EH (cell line): ENCODE measurements around the gene DIPK1A.
A peak's percentile ranks its signal among the peaks of the same experiment; 100 is the strongest.

Experiments
- DNase-seq: peaks from one replicate; pipeline ENCODE4 v3.0.0-alpha.2; 2015; ENCODE audit warnings: low read depth

The DIPK1A gene

GRCh38 chr1:92953491-92953890, 7.8 kb downstream of the DIPK1A start:
- no peak for DNase-seq

DNA sequence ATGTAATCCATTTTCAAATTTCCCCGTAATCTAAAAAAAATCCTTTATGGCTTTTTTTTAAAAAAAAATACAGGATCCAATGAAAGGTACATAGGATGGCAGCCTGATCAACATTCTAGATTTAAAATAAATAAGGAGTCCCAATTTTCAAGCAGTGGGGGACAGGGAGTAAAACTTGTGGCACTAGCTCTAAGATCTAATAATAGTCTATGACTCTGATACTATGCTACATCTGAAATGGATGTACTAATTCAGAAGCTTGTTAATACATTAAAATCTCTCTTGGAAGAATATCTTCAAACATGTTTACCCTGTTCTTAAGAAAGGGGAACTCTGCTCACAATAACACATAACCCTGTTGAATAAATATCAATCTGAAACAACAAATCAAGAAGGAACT, 8.5 kb downstream of the DIPK1A start:
- DNase-seq, result no peak

- peak; percentile 89 for DNase-seq
These were observed 10.1 kb downstream of the DIPK1A start for GRCh38 chr1:92951141-92951582.

- peak; percentile 92 for DNase-seq
These were observed 11.1 kb downstream of the DIPK1A start for GRCh38 chr1:92949937-92950817.

DNA sequence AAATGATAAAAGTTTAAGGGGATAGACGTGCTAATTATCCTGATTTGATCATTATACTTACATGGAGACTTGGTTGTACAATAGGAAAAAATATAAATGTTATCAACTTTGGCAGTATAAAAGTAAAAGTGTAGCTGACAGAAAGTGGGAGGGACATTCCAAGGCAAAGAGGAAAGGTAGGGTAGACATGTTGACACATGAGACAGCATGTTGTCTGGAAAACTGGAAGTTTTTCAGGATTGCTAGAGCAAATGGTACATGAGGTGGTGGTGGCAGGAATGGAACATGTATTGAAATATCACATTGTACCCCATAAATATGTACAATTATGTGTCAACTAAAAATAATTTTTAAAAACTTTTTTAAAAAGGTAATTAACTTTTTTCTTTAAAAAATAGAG, 13.2 kb downstream of the DIPK1A start:
- no peak for DNase-seq

DNA sequence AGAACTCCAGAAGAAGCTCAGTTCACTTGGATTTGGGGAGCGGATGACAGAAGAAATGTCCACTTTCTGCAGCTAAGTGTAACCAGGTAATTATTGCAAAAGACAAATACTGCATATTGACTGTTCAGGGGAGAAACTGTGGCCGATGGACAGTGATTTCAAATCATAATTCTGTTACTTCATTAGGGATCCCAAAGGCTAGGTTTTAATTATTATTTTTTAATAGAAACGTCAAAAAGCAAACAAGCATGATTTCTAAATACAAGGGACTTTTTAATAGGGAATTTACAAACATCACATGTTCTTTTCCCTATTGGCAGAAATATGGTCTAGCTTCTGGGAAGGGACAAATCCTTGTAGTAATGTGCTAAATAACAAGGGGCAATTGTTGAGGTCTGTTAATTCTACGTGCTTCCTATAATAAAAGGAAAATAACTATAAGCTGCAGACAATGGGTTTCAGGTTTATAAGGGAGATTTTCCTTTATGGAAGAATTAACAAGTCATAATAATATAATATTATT, 15.5 kb downstream of the DIPK1A start:
- no peak for DNase-seq

GRCh38 chr1:92944901-92945747, 16.1 kb downstream of the DIPK1A start:
- peak; percentile 15 for DNase-seq

DNA sequence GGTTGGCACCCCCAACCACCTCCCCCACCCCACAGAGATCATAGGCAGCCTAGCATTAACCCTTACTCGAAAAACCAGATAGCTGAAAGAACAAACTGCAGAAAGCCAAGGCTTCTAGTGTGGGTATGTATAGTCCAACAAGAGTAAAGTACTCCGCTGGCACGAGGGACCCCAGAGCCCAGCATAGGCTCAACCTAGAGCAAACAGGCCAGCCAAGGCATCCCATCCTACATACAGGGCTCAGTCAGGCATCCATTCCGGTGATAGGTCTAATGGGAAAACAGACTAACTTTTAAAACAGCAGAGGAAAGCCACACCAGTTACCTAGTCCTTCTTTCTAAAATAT, 17.8 kb downstream of the DIPK1A start:
- DNase-seq, result no peak

GRCh38 chr1:92940541-92940940, 20.7 kb downstream of the DIPK1A start:
- DNase-seq, result peak; percentile 90

DNA sequence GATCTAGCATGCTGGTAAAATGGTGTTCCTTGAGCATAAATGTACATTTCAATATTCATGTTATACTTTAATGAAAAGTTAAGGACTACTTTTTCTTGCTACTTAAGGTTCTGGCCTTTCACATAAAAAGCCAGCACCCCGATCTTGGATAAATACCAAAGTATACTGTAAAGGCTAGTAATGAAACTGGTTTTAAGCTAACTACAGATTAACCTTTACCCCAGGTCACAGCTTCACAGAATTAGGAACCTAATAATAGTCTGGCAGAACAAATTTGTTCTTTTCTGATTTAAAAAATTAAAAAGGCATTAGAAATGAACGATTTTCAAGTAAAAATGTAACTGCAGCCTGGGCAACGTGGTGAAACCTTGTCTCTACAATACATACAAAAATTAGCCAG, 23.5 kb downstream of the DIPK1A start:
- no peak for DNase-seq

GRCh38 chr1:92936865-92937264, 24.4 kb downstream of the DIPK1A start:
- DNase-seq, result no peak

DNA sequence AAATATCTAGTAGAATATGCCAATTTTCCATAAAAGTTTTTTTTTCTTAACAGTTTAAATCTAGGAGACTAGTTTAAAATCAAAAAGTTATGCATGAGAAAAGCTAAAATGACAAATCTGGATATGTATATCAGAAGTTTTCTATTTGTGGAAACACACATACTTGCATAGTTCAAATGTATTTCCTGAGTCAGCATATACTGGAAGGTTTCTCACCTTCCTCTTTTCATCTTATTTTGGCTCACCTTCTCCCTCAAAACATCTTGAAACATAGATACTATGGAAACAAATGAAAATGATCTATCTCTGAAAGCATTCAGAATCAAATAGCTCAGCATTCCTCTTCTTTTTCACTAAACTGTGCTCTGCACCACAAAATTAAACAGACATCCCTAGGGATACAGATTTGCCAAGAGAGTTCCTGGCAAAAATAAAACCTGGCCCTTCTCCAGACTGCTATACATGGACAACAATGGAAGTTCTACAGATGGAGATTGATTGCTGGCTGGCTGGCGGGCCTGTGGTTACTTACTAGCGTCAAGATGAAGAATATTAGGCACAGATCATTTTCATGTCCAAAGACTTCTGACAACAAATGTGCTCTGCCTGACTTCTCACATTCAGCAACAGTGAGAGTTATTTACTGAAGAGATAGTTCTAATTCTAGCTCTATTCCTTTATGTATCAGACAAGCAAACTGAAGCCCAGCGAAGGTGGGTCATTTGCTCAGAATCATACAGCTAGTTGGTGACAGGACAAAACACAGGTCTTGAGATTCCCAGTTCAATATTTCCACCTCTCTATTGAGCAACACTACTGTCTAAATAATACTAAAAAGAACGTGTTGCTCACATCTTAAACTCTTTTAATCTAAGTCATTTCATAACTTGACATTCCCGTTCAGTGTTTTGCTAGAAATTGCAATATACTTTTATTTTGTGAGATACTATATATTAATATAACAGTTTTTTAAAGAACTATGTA, 26.6 kb downstream of the DIPK1A start:
- peak; percentile 91 for DNase-seq

DNA sequence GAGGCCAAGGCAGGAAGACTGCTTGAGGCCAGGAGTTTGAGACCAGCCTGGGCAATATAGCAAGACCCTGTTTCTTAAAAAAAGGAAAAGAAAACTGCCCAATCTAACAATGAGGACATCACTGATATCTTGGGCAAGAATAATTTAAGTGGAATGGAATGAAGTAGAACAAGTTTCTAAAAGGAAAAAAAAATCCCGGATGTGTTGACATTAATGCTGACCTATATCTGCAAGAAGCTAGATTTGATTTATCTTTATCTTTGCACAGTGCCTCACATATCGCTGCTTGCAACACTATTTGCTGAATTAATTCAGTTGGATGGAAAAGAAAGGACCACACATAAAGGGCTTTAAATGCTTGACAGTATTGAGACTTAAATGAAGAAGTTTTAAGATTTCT, 27.8 kb downstream of the DIPK1A start:
- DNase-seq, result no peak

DNA sequence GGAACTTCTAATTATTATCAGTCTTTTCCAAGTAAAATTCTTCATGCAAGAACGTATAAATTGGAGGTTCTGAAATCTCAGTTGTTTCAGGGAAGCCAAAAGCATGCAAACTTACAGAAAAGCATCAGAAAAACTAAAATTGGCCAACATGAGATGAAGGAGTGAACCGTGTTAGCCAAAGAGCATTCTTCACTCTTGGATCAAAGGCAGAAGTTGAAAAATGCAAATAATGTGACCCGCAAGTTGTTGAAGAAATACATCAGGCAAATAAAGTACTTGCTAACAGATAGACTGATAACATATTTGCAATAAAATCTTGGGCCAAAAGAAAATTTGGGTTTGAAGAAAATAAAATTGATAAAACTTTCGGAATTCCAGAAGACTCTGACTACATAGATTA, 29.6 kb downstream of the DIPK1A start:
- no peak for DNase-seq

GRCh38 chr1:92929461-92929860, 31.8 kb downstream of the DIPK1A start:
- no peak for DNase-seq

DNA sequence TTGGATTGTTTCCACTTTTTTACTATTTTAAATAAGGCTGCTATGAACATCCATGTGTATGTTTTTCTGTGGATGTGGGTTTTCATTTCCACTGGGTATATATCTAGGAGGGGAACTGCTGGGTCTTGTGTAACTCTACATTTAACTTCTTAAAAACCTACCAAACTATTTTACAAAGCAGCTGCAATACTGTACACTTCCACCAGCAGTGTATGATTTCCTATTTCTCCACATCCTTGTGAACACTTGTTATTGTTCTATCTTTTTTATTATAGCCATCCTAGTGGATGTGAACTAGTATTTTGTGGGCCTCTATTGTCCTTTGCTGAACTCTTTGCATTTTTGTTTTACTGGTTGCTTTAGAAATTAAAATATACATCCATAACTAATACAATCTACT, 33.4 kb downstream of the DIPK1A start:
- DNase-seq, result no peak

- no peak for DNase-seq
These were observed 34.4 kb downstream of the DIPK1A start for GRCh38 chr1:92926873-92927272.

GRCh38 chr1:92924501-92924900, 36.8 kb downstream of the DIPK1A start:
- DNase-seq, result no peak

DNA sequence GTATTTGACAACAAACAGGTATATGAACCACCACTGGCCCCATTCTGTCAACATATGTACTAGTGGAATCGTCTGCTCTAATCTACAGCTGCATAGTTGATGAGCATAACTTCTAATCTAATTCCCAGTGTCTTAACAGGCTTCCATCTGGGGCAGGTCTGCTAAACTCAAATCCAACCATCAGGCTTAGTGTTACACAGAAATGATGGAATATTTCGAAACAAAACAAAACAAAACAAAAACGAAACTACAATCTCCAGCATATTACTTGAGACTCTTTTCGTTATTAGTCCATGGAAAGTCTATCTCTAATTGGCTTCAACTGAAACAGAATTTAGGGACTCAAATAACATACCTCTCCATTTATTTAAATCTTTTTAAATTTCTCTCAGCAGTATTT, 37.6 kb downstream of the DIPK1A start:
- DNase-seq, result no peak

DNA sequence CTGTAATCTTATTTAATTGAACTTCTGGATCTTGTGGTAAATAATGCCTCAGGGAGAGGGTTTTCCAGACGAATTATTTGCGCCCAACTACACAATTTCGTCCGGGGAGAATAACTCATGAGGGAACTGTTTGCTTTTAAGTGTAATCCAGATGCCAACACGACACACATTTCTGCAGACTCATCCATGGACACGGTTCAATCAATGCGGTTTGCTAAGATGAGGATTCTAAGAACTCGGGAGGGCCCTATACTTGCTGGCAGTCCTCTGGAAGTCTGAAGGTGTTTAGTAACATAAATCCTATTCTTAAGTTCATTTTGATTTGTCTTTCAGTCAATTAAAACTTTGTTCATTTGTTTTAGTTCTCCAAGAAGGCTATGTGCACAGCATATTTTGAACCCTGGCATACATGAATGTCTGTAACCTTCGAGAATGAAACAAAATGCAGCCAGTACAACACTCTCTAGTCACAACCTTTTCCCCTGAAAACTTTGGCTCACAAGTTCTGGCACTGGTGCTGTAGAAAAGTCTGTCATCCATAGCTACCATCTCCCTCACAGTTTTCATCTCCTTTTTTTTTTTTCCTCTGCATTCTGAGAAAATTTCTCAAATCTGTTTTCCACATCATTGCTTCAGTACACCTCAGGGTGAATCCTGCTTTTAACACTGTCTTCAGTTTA, 38.8 kb downstream of the DIPK1A start:
- DNase-seq, result no peak
